Keratinocyte (primary cell): ENCODE results near the gene ATCAY.

Source experiments
- EZH2 ChIP-seq: IDR thresholded peaks from one replicate; pipeline ENCODE4 v1.6.1; 2012; ENCODE audit warnings: inconsistent platforms, mild to moderate bottlenecking, low read length, moderate library complexity
- TF ChIP-seq, protein P1 (sequence below), 3 experiments: IDR thresholded peaks in 1 of 3; conservative IDR thresholded peaks in 1 of 3; optimal IDR thresholded peaks in 1 of 3; 2 replicates in 2 of 3; 3 replicates in 1 of 3; pipeline versions ENCODE3 to v1.5.1; 2011; ENCODE audit warnings: low read length in 3 of 3, mild to moderate bottlenecking in 3 of 3, moderate library complexity in 2 of 3, control low read depth in 1 of 3, inconsistent platforms in 1 of 3; ENCODE audit not compliant: insufficient read depth in 2 of 3; ENCODE audit errors: extremely low read depth in 1 of 3

DNA sequence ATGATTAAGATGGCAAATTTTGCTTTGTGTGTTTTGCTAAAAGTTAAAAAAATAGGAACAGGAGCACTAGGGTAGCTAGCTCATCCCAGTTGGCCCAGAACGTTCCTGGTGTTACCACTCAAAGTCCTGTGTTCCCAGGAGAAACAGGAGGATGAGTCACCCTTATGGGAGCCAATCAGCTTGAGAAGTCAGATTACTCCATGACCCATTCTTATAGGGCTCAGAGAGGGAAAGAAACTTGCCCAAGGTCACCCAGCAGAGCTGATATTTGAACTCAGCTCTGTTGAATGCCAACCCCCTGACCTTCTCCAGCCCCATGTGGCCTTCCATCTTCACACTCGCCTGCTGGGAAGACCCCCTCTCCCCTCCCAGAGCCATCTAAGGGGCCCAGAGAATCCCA lies 65.4 kb downstream of the ATCAY start:
- TF ChIP-seq, protein P1, sequence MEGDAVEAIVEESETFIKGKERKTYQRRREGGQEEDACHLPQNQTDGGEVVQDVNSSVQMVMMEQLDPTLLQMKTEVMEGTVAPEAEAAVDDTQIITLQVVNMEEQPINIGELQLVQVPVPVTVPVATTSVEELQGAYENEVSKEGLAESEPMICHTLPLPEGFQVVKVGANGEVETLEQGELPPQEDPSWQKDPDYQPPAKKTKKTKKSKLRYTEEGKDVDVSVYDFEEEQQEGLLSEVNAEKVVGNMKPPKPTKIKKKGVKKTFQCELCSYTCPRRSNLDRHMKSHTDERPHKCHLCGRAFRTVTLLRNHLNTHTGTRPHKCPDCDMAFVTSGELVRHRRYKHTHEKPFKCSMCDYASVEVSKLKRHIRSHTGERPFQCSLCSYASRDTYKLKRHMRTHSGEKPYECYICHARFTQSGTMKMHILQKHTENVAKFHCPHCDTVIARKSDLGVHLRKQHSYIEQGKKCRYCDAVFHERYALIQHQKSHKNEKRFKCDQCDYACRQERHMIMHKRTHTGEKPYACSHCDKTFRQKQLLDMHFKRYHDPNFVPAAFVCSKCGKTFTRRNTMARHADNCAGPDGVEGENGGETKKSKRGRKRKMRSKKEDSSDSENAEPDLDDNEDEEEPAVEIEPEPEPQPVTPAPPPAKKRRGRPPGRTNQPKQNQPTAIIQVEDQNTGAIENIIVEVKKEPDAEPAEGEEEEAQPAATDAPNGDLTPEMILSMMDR (optimal IDR thresholded peaks at IDR 0.05 in 1 of 3, IDR thresholded peaks at IDR 0.05 in 1 of 3, conservative IDR thresholded peaks at IDR 0.05 in 1 of 3; ENCODE audit: extremely low read depth in 1 of 3, insufficient read depth in 2 of 3, low read length in 3 of 3): no peak
- TF ChIP-seq EZH2: no peak
